ENCODE measurements around the gene VSTM4. TPM values are rescaled to one million over a fixed set of nuclear protein-coding genes. Genes with fewer than 3 reads are reported as not detected.

VSTM4 gene
- total RNA-seq, 1 donor from 2014 or later = 2.2 TPM

- no peaks in the 10 kb centered on the region for H3K9me3 Mint-ChIP-seq
- TF ChIP-seq, protein P1, sequence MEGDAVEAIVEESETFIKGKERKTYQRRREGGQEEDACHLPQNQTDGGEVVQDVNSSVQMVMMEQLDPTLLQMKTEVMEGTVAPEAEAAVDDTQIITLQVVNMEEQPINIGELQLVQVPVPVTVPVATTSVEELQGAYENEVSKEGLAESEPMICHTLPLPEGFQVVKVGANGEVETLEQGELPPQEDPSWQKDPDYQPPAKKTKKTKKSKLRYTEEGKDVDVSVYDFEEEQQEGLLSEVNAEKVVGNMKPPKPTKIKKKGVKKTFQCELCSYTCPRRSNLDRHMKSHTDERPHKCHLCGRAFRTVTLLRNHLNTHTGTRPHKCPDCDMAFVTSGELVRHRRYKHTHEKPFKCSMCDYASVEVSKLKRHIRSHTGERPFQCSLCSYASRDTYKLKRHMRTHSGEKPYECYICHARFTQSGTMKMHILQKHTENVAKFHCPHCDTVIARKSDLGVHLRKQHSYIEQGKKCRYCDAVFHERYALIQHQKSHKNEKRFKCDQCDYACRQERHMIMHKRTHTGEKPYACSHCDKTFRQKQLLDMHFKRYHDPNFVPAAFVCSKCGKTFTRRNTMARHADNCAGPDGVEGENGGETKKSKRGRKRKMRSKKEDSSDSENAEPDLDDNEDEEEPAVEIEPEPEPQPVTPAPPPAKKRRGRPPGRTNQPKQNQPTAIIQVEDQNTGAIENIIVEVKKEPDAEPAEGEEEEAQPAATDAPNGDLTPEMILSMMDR (conservative IDR thresholded peaks at IDR 0.05) = no peak
- H3K27me3 Mint-ChIP-seq (ENCODE audit: low read depth) = peaks cover 20% of the 10 kb centered on the region
- H3K27ac Mint-ChIP-seq (ENCODE audit: unreplicated experiment) = no peak overlapping the region
- no peak for DNase-seq (ENCODE audit: low read depth, low spot score)
- H3K36me3 Mint-ChIP-seq (ENCODE audit: low read depth) = no peaks in the 10 kb centered on the region
- no peaks in the 10 kb centered on the region for H3K4me1 Mint-ChIP-seq
- H3K4me3 Mint-ChIP-seq = no peak overlapping the region
Observed at GRCh38 chr10:48974510-48975156, 140.7 kb downstream of the VSTM4 start.

DNA sequence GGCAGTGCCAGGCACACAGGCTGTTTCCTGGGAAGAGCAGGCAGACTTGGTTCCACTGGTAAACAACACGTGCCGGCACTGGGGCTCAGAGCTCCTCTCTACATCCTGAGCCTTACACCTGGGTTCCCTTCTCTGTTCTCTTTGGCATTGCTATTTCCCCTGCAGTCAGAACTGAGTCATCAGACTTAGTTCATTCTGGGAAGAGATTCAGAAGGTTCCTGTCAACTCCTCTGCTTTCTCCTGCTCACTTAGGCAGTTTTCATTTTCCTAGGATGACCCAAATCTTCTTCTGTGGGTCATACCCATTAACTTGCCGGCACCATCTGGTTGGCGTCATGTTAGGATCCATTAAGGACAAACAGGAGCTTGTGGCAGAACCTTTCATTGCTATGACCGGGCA lies 142.3 kb downstream of the VSTM4 start:
- H3K27ac Mint-ChIP-seq (ENCODE audit: unreplicated experiment) = no peak overlapping the region
- no peak overlapping the region for H3K4me3 Mint-ChIP-seq
- DNase-seq (ENCODE audit: low read depth, low spot score) = no peak
- H3K36me3 Mint-ChIP-seq (ENCODE audit: low read depth) = no peaks in the 10 kb centered on the region
- H3K27me3 Mint-ChIP-seq (ENCODE audit: low read depth) = peaks cover 13% of the 10 kb centered on the region
- H3K4me1 Mint-ChIP-seq = no peaks in the 10 kb centered on the region
- no peaks in the 10 kb centered on the region for H3K9me3 Mint-ChIP-seq
- TF ChIP-seq, protein P1 (conservative IDR thresholded peaks at IDR 0.05) = no peak

GRCh38 chr10:48970654-48971053 lies 144.7 kb downstream of the VSTM4 start:
- H3K36me3 Mint-ChIP-seq (ENCODE audit: low read depth) = no peaks in the 10 kb centered on the region
- TF ChIP-seq, protein P1 (conservative IDR thresholded peaks at IDR 0.05) = no peak
- peaks cover 14% of the 10 kb centered on the region for H3K27me3 Mint-ChIP-seq (ENCODE audit: low read depth)

DNA sequence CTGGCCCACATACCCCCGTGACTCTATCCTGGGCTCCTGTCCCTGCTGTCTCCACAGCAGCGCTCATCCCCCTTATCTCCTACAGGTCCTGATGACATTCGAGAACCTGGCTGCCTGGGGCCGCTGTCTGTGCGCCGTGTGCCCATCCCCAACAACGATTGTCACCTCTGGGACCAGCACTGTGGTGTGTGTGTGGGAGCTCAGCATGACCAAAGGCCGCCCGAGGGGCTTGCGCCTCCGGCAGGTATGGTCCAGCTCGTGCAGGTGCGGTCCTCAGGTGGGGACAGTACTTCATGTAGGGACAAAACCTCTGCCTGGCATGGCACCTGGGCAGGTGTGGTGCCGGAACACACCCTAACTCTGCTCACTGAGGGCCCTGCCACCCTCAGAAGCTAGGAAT lies 145.3 kb downstream of the VSTM4 start:
- Mint-ChIP-seq H3K4me3 (no peak overlapping the region), H3K36me3 (ENCODE audit: low read depth) (no peaks in the 10 kb centered on the region), H3K27ac (ENCODE audit: unreplicated experiment) (no peak overlapping the region), H3K27me3 (ENCODE audit: low read depth) (peaks cover 10% of the 10 kb centered on the region), H3K9me3 (no peaks in the 10 kb centered on the region), H3K4me1 (no peaks in the 10 kb centered on the region)
- DNase-seq (ENCODE audit: low read depth, low spot score) = no peak
- TF ChIP-seq, protein P1 (conservative IDR thresholded peaks at IDR 0.05) = no peak

More at GRCh38 chr10:48970654-48971053, 144.7 kb downstream of the VSTM4 start:
- Mint-ChIP-seq H3K4me1 (no peaks in the 10 kb centered on the region), H3K9me3 (no peaks in the 10 kb centered on the region), H3K27ac (ENCODE audit: unreplicated experiment) (no peak overlapping the region), H3K4me3 (no peak overlapping the region)
- DNase-seq (ENCODE audit: low read depth, low spot score) = no peak

GRCh38 chr10:48968036-48968435 lies 147.3 kb downstream of the VSTM4 start:
- Mint-ChIP-seq H3K4me1 (no peaks in the 10 kb centered on the region), H3K27me3 (ENCODE audit: low read depth) (peaks cover 9% of the 10 kb centered on the region), H3K4me3 (no peak overlapping the region), H3K27ac (ENCODE audit: unreplicated experiment) (no peak overlapping the region), H3K9me3 (no peaks in the 10 kb centered on the region), H3K36me3 (ENCODE audit: low read depth) (no peaks in the 10 kb centered on the region)
- DNase-seq (ENCODE audit: low read depth, low spot score) = no peak
- TF ChIP-seq, protein P1 (conservative IDR thresholded peaks at IDR 0.05) = no peak

Measured in neural crest cell (in vitro differentiated cells).